ENCODE results near the gene KRT84.

The KRT84 gene

GRCh38 chr12:52383331-52383730, 2.1 kb downstream of the KRT84 start:
- no peak for DNase-seq (ENCODE audit: low read depth)

GRCh38 chr12:52382854-52383253, 2.6 kb downstream of the KRT84 start:
- DNase-seq (ENCODE audit: low read depth) = no peak

GRCh38 chr12:52381206-52381605, 4.2 kb downstream of the KRT84 start:
- no peak for DNase-seq (ENCODE audit: low read depth)

GRCh38 chr12:52380271-52380694, 5.2 kb downstream of the KRT84 start:
- DNase-seq (ENCODE audit: low read depth) = no peak

- no peak for DNase-seq (ENCODE audit: low read depth)
These were observed 5.9 kb downstream of the KRT84 start for GRCh38 chr12:52379536-52379935.

GRCh38 chr12:52378091-52378490, 7.4 kb downstream of the KRT84 start:
- no peak for DNase-seq (ENCODE audit: low read depth)

- no peak for DNase-seq (ENCODE audit: low read depth)
These were observed 8.2 kb downstream of the KRT84 start for GRCh38 chr12:52377266-52377665.

- peak; percentile 50 for DNase-seq (ENCODE audit: low read depth)
These were observed 13.0 kb downstream of the KRT84 start for GRCh38 chr12:52372216-52373154.

- DNase-seq (ENCODE audit: low read depth) = no peak
These were observed 13.7 kb downstream of the KRT84 start for GRCh38 chr12:52371716-52372115.

GRCh38 chr12:52370926-52371608, 14.4 kb downstream of the KRT84 start:
- DNase-seq (ENCODE audit: low read depth) = no peak

GRCh38 chr12:52369809-52370208, 15.6 kb downstream of the KRT84 start:
- DNase-seq (ENCODE audit: low read depth) = no peak

- DNase-seq (ENCODE audit: low read depth) = no peak
These were observed 16.2 kb downstream of the KRT84 start for GRCh38 chr12:52369211-52369610.

GRCh38 chr12:52368508-52368907, 16.9 kb downstream of the KRT84 start:
- no peak for DNase-seq (ENCODE audit: low read depth)

- DNase-seq (ENCODE audit: low read depth) = no peak
These were observed 17.6 kb downstream of the KRT84 start for GRCh38 chr12:52367876-52368275.

- no peak for DNase-seq (ENCODE audit: low read depth)
These were observed 18.5 kb downstream of the KRT84 start, which contains the start of gene KRT85 for GRCh38 chr12:52366738-52367485. KRT85 (minus strand) TSS chr12:52367481; CDS start chr12:52367405, 76 bp downstream.

GRCh38 chr12:52364901-52365489, 20.5 kb downstream of the KRT84 start:
- no peak for DNase-seq (ENCODE audit: low read depth)

GRCh38 chr12:52364061-52364460, 21.4 kb downstream of the KRT84 start:
- DNase-seq (ENCODE audit: low read depth) = no peak

- DNase-seq (ENCODE audit: low read depth) = no peak
These were observed 22.3 kb downstream of the KRT84 start for GRCh38 chr12:52363111-52363679.

GRCh38 chr12:52362118-52362726, 23.2 kb downstream of the KRT84 start:
- DNase-seq (ENCODE audit: low read depth) = no peak

- no peak for DNase-seq (ENCODE audit: low read depth)
These were observed 23.9 kb downstream of the KRT84 start for GRCh38 chr12:52361553-52361952.

- no peak for DNase-seq (ENCODE audit: low read depth)
These were observed 24.7 kb downstream of the KRT84 start for GRCh38 chr12:52360663-52361271.

Data from HS-27A (cell line).